IPS DF 4.7 (cell line): Measurements from ENCODE around the gene HEG1.
"Not testable (repeated sequence)": the region's sequence is repeated elsewhere in the genome, so short reads cannot be mapped to it uniquely, and the experiment has no call there.

ENCODE experiments used
- DNase-seq: peaks from one replicate; pipeline ENCODE4 v3.0.0-alpha.2; 2013; ENCODE audit warnings: low spot score; ENCODE audit errors: extremely low read depth

HEG1 gene, protein sequence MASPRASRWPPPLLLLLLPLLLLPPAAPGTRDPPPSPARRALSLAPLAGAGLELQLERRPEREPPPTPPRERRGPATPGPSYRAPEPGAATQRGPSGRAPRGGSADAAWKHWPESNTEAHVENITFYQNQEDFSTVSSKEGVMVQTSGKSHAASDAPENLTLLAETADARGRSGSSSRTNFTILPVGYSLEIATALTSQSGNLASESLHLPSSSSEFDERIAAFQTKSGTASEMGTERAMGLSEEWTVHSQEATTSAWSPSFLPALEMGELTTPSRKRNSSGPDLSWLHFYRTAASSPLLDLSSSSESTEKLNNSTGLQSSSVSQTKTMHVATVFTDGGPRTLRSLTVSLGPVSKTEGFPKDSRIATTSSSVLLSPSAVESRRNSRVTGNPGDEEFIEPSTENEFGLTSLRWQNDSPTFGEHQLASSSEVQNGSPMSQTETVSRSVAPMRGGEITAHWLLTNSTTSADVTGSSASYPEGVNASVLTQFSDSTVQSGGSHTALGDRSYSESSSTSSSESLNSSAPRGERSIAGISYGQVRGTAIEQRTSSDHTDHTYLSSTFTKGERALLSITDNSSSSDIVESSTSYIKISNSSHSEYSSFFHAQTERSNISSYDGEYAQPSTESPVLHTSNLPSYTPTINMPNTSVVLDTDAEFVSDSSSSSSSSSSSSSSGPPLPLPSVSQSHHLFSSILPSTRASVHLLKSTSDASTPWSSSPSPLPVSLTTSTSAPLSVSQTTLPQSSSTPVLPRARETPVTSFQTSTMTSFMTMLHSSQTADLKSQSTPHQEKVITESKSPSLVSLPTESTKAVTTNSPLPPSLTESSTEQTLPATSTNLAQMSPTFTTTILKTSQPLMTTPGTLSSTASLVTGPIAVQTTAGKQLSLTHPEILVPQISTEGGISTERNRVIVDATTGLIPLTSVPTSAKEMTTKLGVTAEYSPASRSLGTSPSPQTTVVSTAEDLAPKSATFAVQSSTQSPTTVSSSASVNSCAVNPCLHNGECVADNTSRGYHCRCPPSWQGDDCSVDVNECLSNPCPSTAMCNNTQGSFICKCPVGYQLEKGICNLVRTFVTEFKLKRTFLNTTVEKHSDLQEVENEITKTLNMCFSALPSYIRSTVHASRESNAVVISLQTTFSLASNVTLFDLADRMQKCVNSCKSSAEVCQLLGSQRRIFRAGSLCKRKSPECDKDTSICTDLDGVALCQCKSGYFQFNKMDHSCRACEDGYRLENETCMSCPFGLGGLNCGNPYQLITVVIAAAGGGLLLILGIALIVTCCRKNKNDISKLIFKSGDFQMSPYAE (N-terminal part only)

GRCh38 chr3:125055913-125056745 lies at the start of gene HEG1:
TSS of gene HEG1 (minus strand) at chr3:125055997. CDS start at chr3:125055890, 107 bp downstream.
- DNase-seq = no peak

DNA sequence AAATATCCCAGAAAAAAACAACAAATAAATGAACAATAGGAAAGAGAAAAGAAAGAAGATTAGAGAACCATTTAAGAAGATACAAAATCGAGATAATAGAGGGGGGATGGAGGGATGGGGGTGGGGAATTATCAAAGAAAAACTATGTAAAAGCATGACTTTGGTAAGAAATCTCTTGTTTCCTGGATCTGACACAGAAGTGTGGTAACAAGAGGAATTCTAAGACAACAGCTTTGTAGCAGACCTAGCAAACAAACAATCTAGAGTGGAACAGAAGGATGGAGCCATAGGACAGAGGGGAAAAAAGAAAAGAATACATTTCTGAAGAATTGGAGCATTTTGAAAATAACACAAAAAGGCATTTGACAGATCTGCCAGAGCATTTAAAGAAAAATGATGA lies 49.3 kb upstream of the HEG1 start:
- no peak for DNase-seq

- no peak for DNase-seq
Observed at GRCh38 chr3:125104639-125105038, 48.8 kb upstream of the HEG1 start.

- DNase-seq = no peak
Observed at GRCh38 chr3:125103406-125103805, 47.6 kb upstream of the HEG1 start.

DNA sequence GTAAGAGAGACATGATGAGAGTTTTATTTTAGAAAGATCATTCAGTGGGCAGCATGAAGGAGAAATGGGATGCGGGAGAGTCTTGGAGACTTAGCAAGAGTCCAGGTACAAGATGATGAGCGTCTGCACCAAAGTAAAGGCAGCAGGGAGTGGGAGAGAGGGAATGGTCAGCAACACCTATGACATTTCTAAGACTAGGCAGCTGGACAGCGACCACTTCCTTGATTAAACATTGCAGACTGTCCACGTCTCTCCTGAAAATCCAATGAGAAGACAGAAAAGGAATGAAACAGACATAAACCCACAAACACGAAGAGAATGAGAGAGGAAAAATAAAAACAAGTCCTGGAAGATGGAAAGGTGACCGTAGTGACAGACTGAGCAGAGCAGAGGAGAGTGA lies 46.7 kb upstream of the HEG1 start:
- no peak for DNase-seq

- no peak for DNase-seq
Observed at GRCh38 chr3:125098611-125099291, 43.0 kb upstream of the HEG1 start.

DNA sequence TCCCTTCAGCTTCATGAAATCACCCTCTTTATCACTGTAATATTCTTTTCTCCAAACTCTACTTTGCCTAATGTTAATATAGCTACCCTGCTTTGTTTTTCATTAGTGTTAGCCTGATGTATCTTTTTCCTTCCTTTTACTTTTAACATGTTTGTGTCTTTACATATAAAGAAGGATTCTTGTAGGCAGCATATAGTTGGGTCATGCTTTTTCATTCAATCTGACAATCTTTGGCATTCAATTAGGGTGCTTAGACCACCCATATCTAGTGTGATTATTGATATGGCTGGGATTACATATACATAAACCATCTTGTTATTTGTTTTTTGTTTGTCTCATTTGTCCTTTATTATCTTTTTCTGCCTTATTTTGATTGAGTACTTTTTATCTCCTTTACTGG lies 34.9 kb upstream of the HEG1 start:
- DNase-seq = no peak

GRCh38 chr3:125087768-125088391 lies 32.1 kb upstream of the HEG1 start:
- DNase-seq = no peak

DNA sequence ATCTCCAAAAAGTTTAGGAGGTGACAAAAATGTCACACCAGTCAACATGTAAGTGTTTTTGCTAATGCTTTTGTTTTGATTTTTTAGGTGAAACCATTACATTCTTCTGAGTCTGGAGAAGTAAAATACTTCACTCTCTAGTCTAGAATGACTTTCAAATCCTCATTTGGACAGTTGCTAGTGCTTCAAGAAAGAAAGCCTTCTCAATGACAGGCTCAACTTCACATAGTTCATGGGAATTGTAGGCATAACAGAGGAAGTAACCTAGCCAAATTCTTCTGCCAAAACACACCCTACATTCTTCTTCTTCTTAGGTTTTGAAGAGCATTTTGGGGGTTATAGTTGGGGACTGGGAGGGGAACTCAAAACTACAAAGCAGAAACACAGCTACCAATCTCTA lies 29.4 kb upstream of the HEG1 start:
- no peak for DNase-seq

DNA sequence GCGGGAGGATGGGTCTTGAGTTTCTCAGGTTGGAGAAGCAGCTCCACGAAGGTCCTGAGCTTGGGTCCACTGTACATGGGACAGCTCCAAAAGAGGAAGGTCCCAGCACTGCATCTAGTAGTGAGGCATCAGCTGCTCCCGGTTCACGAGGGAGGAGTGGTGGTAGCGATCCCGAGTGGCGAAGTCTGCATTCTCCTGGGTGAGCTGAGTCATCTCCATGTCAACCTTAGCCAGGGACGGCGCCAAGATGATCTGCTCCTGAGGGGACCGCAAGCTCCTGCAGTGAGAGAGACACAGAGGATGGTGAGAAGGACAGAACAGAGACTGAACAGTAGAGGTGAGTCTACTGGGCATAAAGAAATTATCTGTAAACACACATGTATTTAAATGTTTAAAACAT lies 28.0 kb upstream of the HEG1 start:
- no peak for DNase-seq

DNA sequence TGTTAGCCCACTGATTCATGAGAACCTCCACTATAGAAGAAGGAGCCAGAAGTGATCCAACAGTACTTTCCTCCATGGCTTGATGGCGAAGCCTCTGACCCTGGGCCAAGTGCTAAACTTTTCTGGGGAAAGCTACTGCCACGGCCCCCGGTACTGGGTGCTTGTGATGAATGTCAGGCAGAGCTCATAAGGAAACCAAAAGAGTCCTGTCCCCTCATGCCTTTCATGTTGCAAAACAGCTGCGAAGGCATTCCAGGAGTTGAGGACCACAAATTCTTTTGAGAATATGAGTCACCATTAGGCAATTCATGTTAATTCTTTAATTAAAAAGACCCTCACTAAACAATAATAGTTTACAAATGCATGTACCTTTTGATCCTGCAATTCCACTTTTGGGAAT lies 26.5 kb upstream of the HEG1 start:
- not testable (repeated sequence) for DNase-seq

DNA sequence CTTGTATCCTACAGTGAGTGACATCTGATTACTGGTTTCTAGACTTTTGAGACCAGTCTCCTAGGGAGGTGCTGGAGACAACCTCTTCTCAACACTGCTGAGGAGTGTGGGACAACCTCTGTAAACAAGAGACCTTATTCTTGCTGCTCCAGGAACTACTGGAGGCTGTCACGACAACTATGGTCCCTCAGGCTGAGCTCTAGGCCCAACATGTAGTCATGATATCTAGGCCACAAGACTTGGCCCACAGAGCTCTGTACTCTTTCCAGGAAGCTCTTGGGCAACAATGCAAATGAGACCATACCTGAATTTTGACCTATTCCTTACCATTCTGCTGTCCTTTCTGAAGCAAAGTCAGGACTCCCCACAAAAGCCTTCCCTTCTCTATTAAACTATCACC lies 24.3 kb upstream of the HEG1 start:
- no peak for DNase-seq

- DNase-seq = no peak
Observed at GRCh38 chr3:125079675-125080045, 23.9 kb upstream of the HEG1 start.

DNA sequence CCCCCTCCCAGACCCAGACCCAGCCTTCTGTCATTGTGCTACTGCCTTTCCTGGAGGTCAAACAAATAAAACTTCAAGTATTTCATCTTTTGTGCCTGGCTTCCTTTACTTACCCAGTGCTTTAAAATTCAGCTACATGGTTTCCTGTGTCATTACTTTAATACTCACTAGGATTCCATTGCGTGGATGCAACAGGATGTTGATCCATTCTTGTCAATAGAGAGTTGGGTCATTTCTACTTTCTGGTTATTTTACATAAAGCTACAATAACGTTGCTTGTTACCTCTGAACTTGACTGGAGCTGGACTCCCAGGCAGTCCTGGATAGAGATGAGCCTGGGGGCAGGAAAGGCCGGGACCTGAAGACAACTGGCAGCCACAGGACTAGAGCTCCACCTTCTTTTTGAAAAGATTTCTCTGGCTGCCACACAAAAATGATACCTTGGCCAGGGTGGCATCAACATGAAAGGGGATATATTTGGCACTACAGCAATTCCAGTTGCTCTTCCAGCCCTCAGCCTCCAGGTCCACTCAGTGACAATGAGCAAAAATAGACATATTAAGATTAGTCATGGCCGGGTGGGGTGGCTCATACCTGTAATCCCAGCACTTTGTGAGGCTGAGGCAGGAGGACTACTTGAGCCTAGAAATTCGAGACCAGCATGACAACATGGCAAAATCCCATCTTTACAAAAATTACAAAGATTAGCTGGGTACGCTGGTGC lies 23.3 kb upstream of the HEG1 start:
- no peak for DNase-seq

DNA sequence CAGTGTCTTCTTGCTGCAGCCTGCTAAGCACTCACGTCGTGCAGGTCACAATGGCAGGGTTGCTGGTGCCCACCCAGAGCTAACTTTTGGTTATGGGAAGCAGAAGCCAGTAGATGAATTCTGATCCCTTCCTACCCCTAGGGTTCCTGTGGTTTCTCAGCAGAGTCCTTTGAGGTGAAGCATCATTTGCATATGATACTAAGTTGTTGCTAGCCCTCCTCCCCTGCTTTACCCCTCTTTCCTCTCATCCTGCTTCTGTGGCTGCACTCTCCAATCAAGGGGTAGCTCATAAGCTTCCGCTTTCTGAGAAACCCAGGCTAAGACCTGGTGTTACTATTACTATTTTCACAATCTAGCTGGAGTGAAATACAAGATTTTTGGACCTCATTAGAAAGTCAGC lies 22.1 kb upstream of the HEG1 start:
- DNase-seq = no peak

- DNase-seq = no peak
Observed at GRCh38 chr3:125076464-125076863, 20.7 kb upstream of the HEG1 start.

- DNase-seq = no peak
Observed at GRCh38 chr3:125075738-125076137, 19.9 kb upstream of the HEG1 start.

DNA sequence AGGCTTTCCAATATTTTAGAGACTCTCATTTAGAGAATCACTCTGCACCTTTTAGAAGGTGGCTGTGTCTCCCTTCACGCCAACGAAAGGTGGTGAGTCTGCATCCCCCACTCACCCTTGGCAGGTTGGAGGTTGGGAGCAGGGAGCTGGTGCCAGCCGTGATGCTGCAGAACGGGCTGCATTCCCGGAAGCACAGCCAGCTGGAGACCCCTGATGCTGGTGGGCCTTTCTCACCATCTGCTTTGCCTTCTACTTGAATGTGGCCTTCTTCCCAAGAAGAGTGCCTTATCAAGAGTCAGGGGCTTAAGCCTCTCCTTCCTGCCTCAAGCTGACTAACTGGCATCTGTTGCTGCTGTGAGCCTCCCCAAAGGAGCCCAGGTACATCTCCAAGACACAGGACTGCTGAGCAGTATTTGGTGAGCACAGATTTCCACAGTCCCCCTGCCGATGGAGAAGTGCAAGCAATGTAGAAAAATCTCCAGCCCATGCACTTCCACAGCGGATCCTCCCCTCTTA lies 17.7 kb upstream of the HEG1 start:
- no peak for DNase-seq
